ENCODE measurements around the gene SLC13A1. TPM values are rescaled to one million over a fixed set of nuclear protein-coding genes. Genes with fewer than 3 reads are reported as not detected.
A peak's percentile ranks its signal among the peaks of the same experiment; 100 is the strongest.

Gene SLC13A1
- total RNA-seq, 1 experiment from 2014 or later = not detected

GRCh38 chr7:123198111-123198510 lies 1.7 kb downstream of the SLC13A1 start:
- DNase-seq (ENCODE audit: low spot score) = no peak

GRCh38 chr7:123193235-123193634 lies 6.5 kb downstream of the SLC13A1 start:
- DNase-seq (ENCODE audit: low spot score) = no peak

GRCh38 chr7:123191132-123191531 lies 8.6 kb downstream of the SLC13A1 start:
- DNase-seq (ENCODE audit: low spot score) = peak; percentile 69

- DNase-seq (ENCODE audit: low spot score) = no peak
Measured at GRCh38 chr7:123190109-123190831, 9.5 kb downstream of the SLC13A1 start.

GRCh38 chr7:123185756-123186155 lies 14.0 kb downstream of the SLC13A1 start:
- no peak for DNase-seq (ENCODE audit: low spot score)

- DNase-seq (ENCODE audit: low spot score) = no peak
Measured at GRCh38 chr7:123184271-123184670, 15.5 kb downstream of the SLC13A1 start.

- no peak for DNase-seq (ENCODE audit: low spot score)
Measured at GRCh38 chr7:123183431-123183830, 16.3 kb downstream of the SLC13A1 start.

- DNase-seq (ENCODE audit: low spot score) = no peak
Measured at GRCh38 chr7:123177442-123177841, 22.3 kb downstream of the SLC13A1 start.

- no peak for DNase-seq (ENCODE audit: low spot score)
Measured at GRCh38 chr7:123170333-123171246, 29.2 kb downstream of the SLC13A1 start.

- no peak for DNase-seq (ENCODE audit: low spot score)
Measured at GRCh38 chr7:123169065-123169464, 30.7 kb downstream of the SLC13A1 start.

- no peak for DNase-seq (ENCODE audit: low spot score)
Measured at GRCh38 chr7:123157606-123158005, 42.2 kb downstream of the SLC13A1 start.

GRCh38 chr7:123155571-123155970 lies 44.2 kb downstream of the SLC13A1 start:
- no peak for DNase-seq (ENCODE audit: low spot score)

GRCh38 chr7:123154231-123154860 lies 45.4 kb downstream of the SLC13A1 start:
- peak; percentile 97 for DNase-seq (ENCODE audit: low spot score)

GRCh38 chr7:123151443-123151842 lies 48.3 kb downstream of the SLC13A1 start:
- no peak for DNase-seq (ENCODE audit: low spot score)

GRCh38 chr7:123148813-123149212 lies 51.0 kb downstream of the SLC13A1 start:
- DNase-seq (ENCODE audit: low spot score) = peak; percentile 11

GRCh38 chr7:123143252-123144006 lies 56.3 kb downstream of the SLC13A1 start:
- no peak for DNase-seq (ENCODE audit: low spot score)

GRCh38 chr7:123140561-123140960 lies 59.2 kb downstream of the SLC13A1 start:
- no peak for DNase-seq (ENCODE audit: low spot score)

- no peak for DNase-seq (ENCODE audit: low spot score)
Measured at GRCh38 chr7:123135960-123136359, 63.8 kb downstream of the SLC13A1 start.

GRCh38 chr7:123133924-123134323 lies 65.8 kb downstream of the SLC13A1 start:
- no peak for DNase-seq (ENCODE audit: low spot score)

- no peak for DNase-seq (ENCODE audit: low spot score)
Measured at GRCh38 chr7:123131961-123132360, 67.8 kb downstream of the SLC13A1 start.

- DNase-seq (ENCODE audit: low spot score) = no peak
Measured at GRCh38 chr7:123131556-123131955, 68.2 kb downstream of the SLC13A1 start.

All from HT-29 (cell line).